RPMI7951 (cell line): ENCODE results near the gene RPGRIP1L. TPM values are rescaled to one million over a fixed set of nuclear protein-coding genes. Genes with fewer than 3 reads are reported as not detected.
"Not testable (repeated sequence)": the region's sequence is repeated elsewhere in the genome, so short reads cannot be mapped to it uniquely, and the experiment has no call there.

ENCODE experiments used
- DNase-seq: peaks from one replicate; pipeline ENCODE4 v3.0.0-alpha.2; 2012; ENCODE audit warnings: low read depth
- total RNA-seq: library from RNA; depleted of rRNA; stranded (reverse); fragments of >200 nt; shearing (Covaris generic); gene quantifications from 2 replicates; pipeline ENCODE4 v1.2.3, GENCODE V29; 2014

The RPGRIP1L gene
- total RNA-seq, 1 experiment from 2014 or later, result 14.7 TPM

- no peak for DNase-seq
Observed at GRCh38 chr16:53712065-53712464, 8.4 kb upstream of the RPGRIP1L start.

- DNase-seq, result no peak
Observed at GRCh38 chr16:53711390-53711789, 7.7 kb upstream of the RPGRIP1L start.

- DNase-seq, result no peak
Observed at GRCh38 chr16:53708490-53708889, 4.8 kb upstream of the RPGRIP1L start.

DNA sequence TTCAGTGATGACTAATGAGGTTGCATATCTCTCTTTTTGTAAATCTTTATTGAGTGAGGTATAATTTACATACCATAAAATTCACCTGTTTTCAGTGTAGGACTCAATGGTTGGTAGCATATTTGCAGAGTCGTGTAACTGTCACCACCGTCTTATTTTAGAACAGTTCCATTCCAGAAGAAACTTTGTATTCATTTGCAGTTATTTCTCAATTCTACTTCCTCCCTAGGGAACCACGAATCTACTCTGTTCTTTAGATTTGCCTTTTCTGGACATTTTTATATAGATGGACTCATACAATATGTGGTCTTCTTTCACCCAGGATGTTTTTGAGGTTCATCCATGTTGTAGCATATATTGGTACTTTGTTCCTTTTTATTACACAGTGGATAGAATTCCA lies 4.0 kb upstream of the RPGRIP1L start:
- no peak for DNase-seq

GRCh38 chr16:53704445-53704813 lies 770 bp upstream of the RPGRIP1L start:
- no peak for DNase-seq

DNA sequence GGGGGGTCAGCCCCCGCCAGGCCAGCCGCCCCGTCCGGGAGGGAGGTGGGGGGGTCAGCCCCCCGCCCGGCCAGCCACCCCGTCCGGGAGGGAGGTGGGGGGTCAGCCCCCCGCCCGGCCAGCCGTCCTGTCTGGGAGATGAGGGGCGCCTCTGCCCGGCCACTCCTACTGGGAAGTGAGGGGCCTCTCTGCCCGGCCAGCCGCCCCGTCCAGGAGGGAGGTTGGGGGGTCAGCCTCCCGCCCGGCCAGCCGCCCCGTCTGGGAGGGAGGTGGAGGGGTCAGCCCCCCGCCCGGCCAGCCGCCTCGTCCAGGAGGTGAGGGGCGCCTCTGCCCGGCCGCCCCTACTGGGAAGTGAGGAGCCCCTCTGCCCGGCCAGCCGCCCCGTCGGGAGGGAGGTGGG lies 5.4 kb downstream of the RPGRIP1L start:
- DNase-seq, result not testable (repeated sequence)

GRCh38 chr16:53695070-53695469 lies 8.6 kb downstream of the RPGRIP1L start:
- peak; percentile 57 for DNase-seq

DNA sequence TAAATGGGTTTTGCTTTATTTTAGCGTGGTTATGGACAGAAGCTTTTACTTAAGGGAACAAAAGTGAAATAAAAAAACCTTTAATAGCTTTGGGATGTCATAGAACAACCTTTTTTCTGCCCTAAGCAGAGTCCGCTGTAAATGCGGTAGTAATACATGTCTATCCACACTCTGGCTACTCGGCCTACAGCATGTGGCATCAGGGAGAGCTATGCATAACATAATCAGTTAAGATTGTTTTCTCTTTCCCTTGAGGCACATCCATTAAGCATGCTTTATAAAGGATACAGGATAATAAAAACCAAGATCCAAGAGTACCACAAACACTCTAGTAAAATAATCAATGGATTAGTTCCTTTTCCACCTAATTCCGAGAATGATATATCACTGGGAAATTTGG lies 10.3 kb downstream of the RPGRIP1L start:
- DNase-seq, result no peak

DNA sequence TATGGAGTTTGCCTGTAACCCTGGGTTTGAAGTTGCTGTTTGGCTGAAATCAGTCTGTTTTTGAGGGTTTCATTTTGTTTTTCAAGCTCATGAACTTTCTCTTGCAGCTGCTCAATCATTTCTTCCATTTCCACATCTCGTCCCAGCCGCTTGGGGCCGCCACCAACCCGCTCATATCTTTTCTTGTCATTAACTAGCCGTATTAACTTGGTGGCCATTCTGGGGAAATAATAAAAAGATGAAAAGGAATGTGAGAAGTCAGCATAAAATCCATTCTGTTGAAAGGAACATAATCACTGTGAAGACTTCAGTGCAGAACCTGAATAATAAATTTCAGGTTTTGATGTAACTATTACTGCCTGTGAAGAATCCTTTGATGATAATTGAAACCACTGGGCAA lies 11.5 kb downstream of the RPGRIP1L start:
- no peak for DNase-seq

- DNase-seq, result no peak
Observed at GRCh38 chr16:53690771-53691170, 12.9 kb downstream of the RPGRIP1L start.

DNA sequence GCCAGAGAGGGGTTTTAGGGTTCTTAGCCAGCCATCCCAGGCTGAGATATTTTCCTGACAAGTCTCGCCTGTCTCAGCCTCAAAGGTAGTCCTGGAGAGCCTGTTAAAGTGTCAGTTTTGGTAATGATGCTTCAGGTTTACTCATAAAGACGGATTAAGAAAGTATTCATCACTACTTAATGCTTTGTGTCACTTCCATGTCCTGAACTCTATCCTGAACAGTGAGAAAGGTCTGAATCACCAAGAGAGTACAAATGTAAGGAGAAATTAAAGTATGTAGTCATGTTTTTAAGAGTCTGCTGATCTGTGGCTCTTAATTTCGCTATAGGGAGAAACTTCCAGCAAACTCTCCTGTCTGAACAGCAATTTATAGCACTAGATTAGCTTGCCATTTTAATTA lies 14.0 kb downstream of the RPGRIP1L start:
- DNase-seq, result no peak

DNA sequence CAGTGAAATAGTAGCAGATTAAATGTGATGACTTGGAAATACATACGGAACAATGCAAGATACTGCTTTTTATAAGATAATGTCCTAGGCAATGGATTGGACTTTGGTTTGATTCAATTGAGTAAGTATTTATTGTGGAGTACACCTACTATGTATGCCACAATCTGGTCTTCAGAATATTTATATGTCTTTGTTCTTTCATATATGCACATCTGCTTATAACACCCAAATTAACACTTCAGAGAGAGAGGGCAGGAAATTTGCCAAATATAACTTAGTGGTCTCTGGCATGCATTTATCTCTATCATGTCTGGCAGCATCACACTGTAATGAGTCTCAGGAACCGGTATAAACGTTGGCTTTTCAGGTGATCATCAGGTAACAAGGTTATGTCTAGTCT lies 16.9 kb downstream of the RPGRIP1L start:
- no peak for DNase-seq

DNA sequence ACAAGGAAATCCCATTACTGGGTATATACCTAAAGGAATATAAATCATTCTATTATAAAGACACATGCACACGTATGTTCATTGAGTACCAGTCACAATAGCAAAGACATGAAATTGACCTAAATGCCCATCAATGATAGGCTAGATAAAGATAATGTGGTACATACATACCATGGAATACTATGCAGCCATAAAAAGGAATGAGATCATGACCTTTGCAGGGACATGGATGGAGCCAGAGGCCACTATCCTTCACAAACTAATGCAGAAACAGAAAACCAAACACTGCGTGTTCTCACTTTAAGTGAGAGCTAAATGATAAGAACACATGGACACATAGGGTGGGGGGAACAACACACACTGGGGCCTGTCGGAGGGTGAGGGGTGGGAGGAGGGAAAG lies 18.3 kb downstream of the RPGRIP1L start:
- not testable (repeated sequence) for DNase-seq

- DNase-seq, result no peak
Observed at GRCh38 chr16:53681354-53681753, 22.3 kb downstream of the RPGRIP1L start.

GRCh38 chr16:53680756-53681155 lies 22.9 kb downstream of the RPGRIP1L start:
- no peak for DNase-seq

- DNase-seq, result no peak
Observed at GRCh38 chr16:53678756-53679343, 24.8 kb downstream of the RPGRIP1L start.

DNA sequence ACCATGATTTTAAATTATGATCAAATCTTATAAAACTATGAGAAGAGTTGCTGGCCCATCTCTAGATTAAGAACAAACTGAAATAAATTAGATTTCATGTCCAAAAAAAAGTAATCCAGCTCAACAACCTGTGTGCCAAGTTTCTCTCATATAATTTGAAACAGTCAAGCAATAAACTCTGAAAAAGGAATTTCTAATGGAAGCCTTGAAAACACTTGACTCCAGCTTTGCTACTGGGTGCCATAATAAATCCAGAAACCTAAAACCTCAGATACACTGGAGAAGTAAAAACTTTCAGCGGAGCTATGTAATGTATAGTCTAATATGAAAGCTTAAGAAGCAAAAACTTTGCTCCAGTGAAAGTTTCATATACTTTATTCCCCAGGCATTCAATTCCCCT lies 25.5 kb downstream of the RPGRIP1L start:
- no peak for DNase-seq

DNA sequence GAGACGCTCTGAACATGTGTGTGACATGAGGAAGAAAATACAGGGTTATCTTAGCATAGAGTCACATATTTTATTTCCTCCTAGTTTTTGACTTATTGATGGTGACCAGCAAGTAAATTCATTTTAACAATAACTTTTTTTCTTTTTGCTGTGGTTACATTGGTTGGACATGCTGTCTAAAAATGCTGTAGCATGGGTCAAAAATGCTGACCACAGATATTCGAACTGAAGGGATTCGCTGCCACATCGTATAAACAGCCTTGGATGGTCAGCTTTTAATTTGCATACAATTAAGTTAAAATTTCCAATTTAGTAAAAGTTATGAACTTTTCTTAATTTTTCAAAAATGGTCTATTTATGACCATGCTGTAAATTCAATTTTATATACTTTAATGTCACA lies 30.5 kb downstream of the RPGRIP1L start:
- no peak for DNase-seq

GRCh38 chr16:53672461-53672860 lies 31.2 kb downstream of the RPGRIP1L start:
- no peak for DNase-seq

DNA sequence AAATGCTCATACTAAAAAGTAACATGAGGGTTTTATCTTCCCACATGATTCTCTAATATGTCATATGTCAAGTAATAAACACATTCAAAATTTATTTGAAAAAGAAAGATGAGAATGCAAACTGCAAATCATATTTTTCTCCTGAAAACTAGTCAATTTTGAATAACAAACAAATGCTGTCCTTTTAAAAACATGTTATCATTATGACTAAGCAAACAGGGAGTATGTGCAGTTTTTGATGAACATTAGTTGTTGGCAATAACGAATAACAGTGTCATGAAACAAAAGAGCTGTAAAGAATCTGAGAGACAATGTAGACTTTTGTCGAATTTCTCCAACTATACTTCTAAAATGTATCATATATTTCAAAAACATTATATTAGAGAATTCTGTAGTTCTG lies 34.8 kb downstream of the RPGRIP1L start:
- no peak for DNase-seq

DNA sequence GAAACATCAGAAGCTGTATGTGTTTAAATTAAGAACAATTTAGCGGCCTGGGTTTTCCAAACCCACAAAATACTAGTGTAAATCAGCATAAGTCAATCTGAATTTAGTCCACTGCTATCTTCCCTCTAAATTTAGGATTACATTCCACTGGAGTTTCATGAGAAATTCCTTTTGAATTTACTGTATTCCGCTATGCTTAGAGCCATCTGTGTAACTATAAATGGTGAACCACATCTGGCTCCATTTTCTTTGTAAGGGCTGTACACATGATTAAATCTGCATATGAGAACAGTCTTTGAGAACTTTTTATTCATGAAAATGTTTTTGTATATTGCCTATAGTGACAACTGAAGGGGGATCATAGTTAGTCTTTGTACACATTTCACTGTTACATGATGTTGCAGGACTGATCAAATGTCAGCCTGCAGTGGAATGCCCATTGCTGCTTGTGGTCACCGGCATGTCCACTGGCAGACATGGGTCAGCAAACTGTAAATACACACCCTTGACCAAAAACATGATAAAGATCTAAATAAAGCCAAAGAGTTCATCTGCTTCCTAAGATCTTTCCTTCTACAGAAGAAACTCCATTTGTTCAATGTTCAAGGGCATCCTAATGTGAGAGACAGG lies 36.8 kb downstream of the RPGRIP1L start:
- DNase-seq, result peak; percentile 75

- DNase-seq, result peak; percentile 95
Observed at GRCh38 chr16:53664724-53665345, 38.8 kb downstream of the RPGRIP1L start.

- no peak for DNase-seq
Observed at GRCh38 chr16:53662072-53662471, 41.6 kb downstream of the RPGRIP1L start.

GRCh38 chr16:53654946-53655345 lies 48.7 kb downstream of the RPGRIP1L start:
- no peak for DNase-seq
